Chondrocyte (in vitro differentiated cells): ENCODE results near the gene CRLF3. TPM values are rescaled to one million over a fixed set of nuclear protein-coding genes. Genes with fewer than 3 reads are reported as not detected.

Experiments
- DNase-seq: peaks from one replicate; pipeline ENCODE4 v3.0.0; 2021; ENCODE audit warnings: mixed read lengths, low spot score
- H3K27ac Mint-ChIP-seq: one replicate; pipeline ENCODE4 v1.8.0; 2021; ENCODE audit warnings: mild to moderate bottlenecking, moderate library complexity, mixed read lengths; ENCODE audit not compliant: unreplicated experiment
- H3K27me3 Mint-ChIP-seq: 2 replicates; pipeline ENCODE4 v1.8.0; 2021; ENCODE audit warnings: low read depth, mixed read lengths
- H3K36me3 Mint-ChIP-seq: 2 replicates; pipeline ENCODE4 v1.8.0; 2021; ENCODE audit warnings: low read depth, mixed read lengths
- H3K4me1 Mint-ChIP-seq: 2 replicates; pipeline ENCODE4 v1.8.0; 2021; ENCODE audit warnings: low read depth, mild to moderate bottlenecking, mixed read lengths
- H3K4me3 Mint-ChIP-seq: one replicate; pipeline ENCODE4 v1.8.0; 2021; ENCODE audit warnings: mild to moderate bottlenecking, moderate library complexity, mixed read lengths; ENCODE audit not compliant: unreplicated experiment
- H3K9me3 Mint-ChIP-seq: 2 replicates; pipeline ENCODE4 v1.8.0; 2021; ENCODE audit warnings: low read depth, mixed read lengths
- total RNA-seq: library from RNA; stranded (reverse); gene quantifications from 3 replicates; pipeline ENCODE4 v1.2.1, GENCODE V29; 2021
- TF ChIP-seq, protein P1 (sequence below): fragments of 200-600 bp; sonication (generic); IDR thresholded peaks from 2 replicates; pipeline ENCODE4 v1.5.0; 2021; ENCODE audit warnings: antibody characterized with exemption, mild to moderate bottlenecking, moderate library complexity

CRLF3 gene
- total RNA-seq, 1 donor from 2014 or later: 7.7 TPM

DNA sequence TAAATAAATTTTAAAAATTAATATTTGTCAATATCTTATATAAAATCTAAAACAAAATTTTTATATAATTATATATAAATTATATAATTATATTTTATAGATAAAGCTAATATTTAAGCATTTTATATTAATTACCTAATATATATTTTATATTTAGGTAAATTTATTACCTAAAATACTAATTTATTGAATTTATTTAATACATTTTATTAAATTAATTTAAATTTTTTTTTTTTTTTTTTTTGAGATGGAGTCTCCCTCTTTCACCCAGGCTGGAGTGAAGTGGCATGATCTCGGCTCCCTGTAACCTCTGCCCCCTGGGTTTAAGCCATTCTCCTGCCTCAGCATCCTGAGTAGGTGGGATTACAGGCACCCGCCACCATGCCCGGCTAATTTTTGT is 29.7 kb upstream of the CRLF3 start:
- DNase-seq: no peak
- Mint-ChIP-seq H3K27ac (no peak overlapping the region), H3K9me3 (peaks cover 5% of the 10 kb centered on the region), H3K4me3 (no peak overlapping the region), H3K4me1 (no peaks in the 10 kb centered on the region), H3K27me3 (no peaks in the 10 kb centered on the region), H3K36me3 (peaks cover 5% of the 10 kb centered on the region)
- TF ChIP-seq, protein P1, sequence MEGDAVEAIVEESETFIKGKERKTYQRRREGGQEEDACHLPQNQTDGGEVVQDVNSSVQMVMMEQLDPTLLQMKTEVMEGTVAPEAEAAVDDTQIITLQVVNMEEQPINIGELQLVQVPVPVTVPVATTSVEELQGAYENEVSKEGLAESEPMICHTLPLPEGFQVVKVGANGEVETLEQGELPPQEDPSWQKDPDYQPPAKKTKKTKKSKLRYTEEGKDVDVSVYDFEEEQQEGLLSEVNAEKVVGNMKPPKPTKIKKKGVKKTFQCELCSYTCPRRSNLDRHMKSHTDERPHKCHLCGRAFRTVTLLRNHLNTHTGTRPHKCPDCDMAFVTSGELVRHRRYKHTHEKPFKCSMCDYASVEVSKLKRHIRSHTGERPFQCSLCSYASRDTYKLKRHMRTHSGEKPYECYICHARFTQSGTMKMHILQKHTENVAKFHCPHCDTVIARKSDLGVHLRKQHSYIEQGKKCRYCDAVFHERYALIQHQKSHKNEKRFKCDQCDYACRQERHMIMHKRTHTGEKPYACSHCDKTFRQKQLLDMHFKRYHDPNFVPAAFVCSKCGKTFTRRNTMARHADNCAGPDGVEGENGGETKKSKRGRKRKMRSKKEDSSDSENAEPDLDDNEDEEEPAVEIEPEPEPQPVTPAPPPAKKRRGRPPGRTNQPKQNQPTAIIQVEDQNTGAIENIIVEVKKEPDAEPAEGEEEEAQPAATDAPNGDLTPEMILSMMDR: no peak

DNA sequence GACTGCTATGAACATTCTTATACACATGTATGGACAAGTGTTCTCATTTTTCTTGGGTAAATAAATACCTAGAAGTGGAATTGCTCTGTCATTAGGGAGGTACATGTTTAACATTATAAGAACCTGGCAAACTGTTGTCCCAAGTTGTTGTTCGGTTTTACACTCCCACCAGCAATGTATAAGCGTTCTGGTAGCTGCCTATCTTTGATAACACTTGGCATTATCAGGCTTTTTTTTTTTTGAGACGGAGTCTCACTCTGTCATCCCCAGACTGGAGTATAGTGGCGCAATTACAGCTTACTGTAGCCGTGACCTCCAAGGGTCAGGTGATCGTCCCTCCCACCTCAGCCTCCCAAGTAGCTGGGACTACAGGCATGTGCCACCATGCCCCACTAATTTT is 23.5 kb upstream of the CRLF3 start:
- Mint-ChIP-seq H3K27me3 (no peaks in the 10 kb centered on the region), H3K4me3 (no peak overlapping the region), H3K9me3 (no peaks in the 10 kb centered on the region), H3K36me3 (no peaks in the 10 kb centered on the region), H3K4me1 (no peaks in the 10 kb centered on the region), H3K27ac (no peak overlapping the region)
- TF ChIP-seq, protein P1: no peak
- DNase-seq: no peak

GRCh38 chr17:30840771-30841170 is 16.3 kb upstream of the CRLF3 start:
- H3K27ac Mint-ChIP-seq: no peak overlapping the region
- H3K9me3 Mint-ChIP-seq: no peaks in the 10 kb centered on the region
- H3K36me3 Mint-ChIP-seq: peaks cover 1% of the 10 kb centered on the region
- no peak for DNase-seq
- TF ChIP-seq, protein P1: no peak
- no peaks in the 10 kb centered on the region for H3K27me3 Mint-ChIP-seq
- no peak overlapping the region for H3K4me3 Mint-ChIP-seq
- no peaks in the 10 kb centered on the region for H3K4me1 Mint-ChIP-seq

DNA sequence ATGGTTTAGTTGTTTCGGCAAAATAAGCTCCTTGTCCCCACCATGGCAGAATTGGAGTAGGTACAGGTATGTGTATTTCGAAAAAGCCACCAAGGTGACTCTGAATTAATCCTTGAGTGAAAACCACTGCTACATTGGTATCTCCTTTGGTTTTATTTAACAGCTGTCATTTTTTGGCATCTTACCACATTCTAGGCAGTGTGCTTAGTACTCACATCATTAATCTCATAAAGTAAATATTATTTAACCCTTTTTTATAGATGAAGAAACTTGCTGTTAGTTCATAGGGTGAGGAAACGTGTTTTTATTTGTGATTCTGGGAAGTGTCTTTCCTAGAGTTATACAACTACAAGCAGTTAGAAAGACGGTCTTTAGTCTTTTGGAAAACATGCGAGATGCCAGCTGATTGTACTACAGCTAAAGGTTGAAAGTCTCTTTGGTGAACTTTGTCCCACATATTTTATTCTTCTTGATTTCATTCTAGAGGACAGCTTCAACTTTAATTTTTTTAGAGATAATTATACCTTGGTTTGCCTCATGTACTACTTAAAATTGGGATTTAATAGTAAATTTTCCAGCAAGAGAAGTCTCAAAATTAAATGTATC is 13.8 kb upstream of the CRLF3 start:
- no peaks in the 10 kb centered on the region for H3K4me1 Mint-ChIP-seq

DNA sequence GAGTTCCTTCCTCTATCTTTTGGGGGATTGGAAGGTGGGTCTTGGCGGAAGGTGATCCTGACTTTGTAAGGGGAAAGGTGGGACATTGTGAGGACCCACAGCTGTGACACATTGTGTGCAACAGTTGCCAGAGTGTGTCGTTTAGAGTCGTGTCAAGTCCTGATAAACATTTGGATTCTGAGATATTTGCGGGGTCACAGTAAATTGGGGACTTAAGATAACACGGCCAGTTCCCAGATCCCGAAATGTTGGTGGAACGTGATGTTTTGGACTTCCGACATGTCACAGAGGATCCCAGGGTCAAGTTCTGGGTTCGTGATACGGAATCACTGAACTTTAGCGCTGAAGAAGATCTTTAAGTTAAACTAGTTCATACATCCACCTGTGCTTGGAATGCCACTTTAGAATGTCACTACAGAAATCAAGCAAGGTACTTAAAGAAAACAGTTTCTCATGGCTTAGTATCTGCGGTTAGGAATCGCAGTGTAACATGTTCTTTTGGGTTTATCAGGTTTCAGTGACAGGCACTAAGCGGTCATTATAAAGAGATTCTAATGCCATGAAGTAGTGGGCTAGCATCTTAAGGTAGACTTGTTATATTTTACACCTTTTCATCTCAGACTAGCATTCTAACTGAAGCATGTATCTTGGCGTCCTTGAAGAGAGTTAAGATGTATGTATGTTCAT is 8.1 kb upstream of the CRLF3 start:
- Mint-ChIP-seq H3K27me3 (no peaks in the 10 kb centered on the region), H3K4me3 (peak overlapping the region; percentile 90), H3K27ac (peak overlapping the region; percentile 87), H3K9me3 (no peaks in the 10 kb centered on the region), H3K4me1 (peaks cover 22% of the 10 kb centered on the region), H3K36me3 (peaks cover 1% of the 10 kb centered on the region)
- no peak for DNase-seq
- TF ChIP-seq, protein P1: no peak

More for the DNA sequence above, 13.8 kb upstream of the CRLF3 start:
- no peaks in the 10 kb centered on the region for H3K27me3 Mint-ChIP-seq
- H3K36me3 Mint-ChIP-seq: peaks cover 1% of the 10 kb centered on the region
- TF ChIP-seq, protein P1: no peak
- no peak overlapping the region for H3K4me3 Mint-ChIP-seq
- no peak overlapping the region for H3K27ac Mint-ChIP-seq
- DNase-seq: no peak
- H3K9me3 Mint-ChIP-seq: no peaks in the 10 kb centered on the region
